ENCODE results near the gene KLF13. TPM values are rescaled to one million over a fixed set of nuclear protein-coding genes. Genes with fewer than 3 reads are reported as not detected.

KLF13 gene
- total RNA-seq, 1 experiment from 2014 or later = 60.1 TPM

GRCh38 chr15:31362886-31363285, 36.3 kb downstream of the KLF13 start:
- no TSS peak for BruUV-seq (replicated peaks)
- CTCF ChIA-PET = no interaction called here
- H3K4me2 ChIP-seq (ENCODE audit: low read length) = no peak overlapping the region
- H3K27ac ChIP-seq (ENCODE audit: low read depth, low read length) = no peak overlapping the region
- no peaks in the 10 kb centered on the region for H3K9me2 ChIP-seq (ENCODE audit: insufficient read depth)
- no peaks in the 10 kb centered on the region for H3K9me3 ChIP-seq (ENCODE audit: control insufficient read depth in 1 of 2, insufficient read depth in 1 of 2, low read depth in 1 of 2, low read length in 2 of 2)
- H4K20me1 ChIP-seq (ENCODE audit: insufficient read depth) = no peaks in the 10 kb centered on the region; the same call in 1 of the 2 replicates
- intact Hi-C loops (cut with micrococcal nuclease) = loop anchor here (10.0 kb wide), 1 partner anchor 122 kb away; no protein-coding TSS in a partner anchor
- no peaks in the 10 kb centered on the region for H3K36me3 ChIP-seq (ENCODE audit: control insufficient read depth in 1 of 2, insufficient read depth in 2 of 2, low read length in 2 of 2)
- H3K79me2 ChIP-seq (ENCODE audit: insufficient read depth, low read length) = peaks cover 37% of the 10 kb centered on the region
- no peak overlapping the region for H3K9ac ChIP-seq (ENCODE audit: low read length)
- POLR2A ChIA-PET = no interaction called here
- peaks cover 3 to 7% of the 10 kb centered on the region in 2 experiments; a peak in 2 of 4 replicates for H3K4me1 ChIP-seq (ENCODE audit: control insufficient read depth in 1 of 2, insufficient read depth in 2 of 2, low read length in 2 of 2)
- H3K4me3 ChIP-seq (replicated peaks in 1 of 2; ENCODE audit: low read depth in 1 of 2, low read length in 2 of 2) = no peak overlapping the region
- no peak for TF ChIP-seq SP1 (IDR thresholded peaks at IDR 0.05; ENCODE audit: low read depth)
- no peak for TF ChIP-seq RAD21 (IDR thresholded peaks at IDR 0.05; ENCODE audit: low read depth)
- TF ChIP-seq MAX (IDR thresholded peaks at IDR 0.05) = no peak
- TF ChIP-seq CTCF (IDR thresholded peaks at IDR 0.05 in 2 of 3, conservative IDR thresholded peaks at IDR 0.05 in 1 of 3; ENCODE audit: borderline replicate concordance in 1 of 3, insufficient read depth in 1 of 3, low read depth in 2 of 3, low read length in 2 of 3) = no peak
- TF ChIP-seq SRF (IDR thresholded peaks at IDR 0.05; ENCODE audit: low read depth) = no peak
- TF ChIP-seq TCF7L2 (IDR thresholded peaks at IDR 0.05; ENCODE audit: borderline replicate concordance, extremely low read depth, insufficient read depth, insufficient read length) = no peak
- TF ChIP-seq ELF1 (IDR thresholded peaks at IDR 0.05; ENCODE audit: borderline replicate concordance, low read depth) = no peak
- TF ChIP-seq EGR1 (IDR thresholded peaks at IDR 0.05; ENCODE audit: low read depth) = no peak
- TF ChIP-seq EZH2phosphoT487 (IDR thresholded peaks at IDR 0.05; ENCODE audit: borderline replicate concordance) = no peak
- no peak for TF ChIP-seq CEBPB (IDR thresholded peaks at IDR 0.05; ENCODE audit: low read depth)
- TF ChIP-seq ATF3 (IDR thresholded peaks at IDR 0.05) = no peak
- no peak for TF ChIP-seq ZNF274 (IDR thresholded peaks at IDR 0.05; ENCODE audit: low read depth, low read length)
- no peak for TF ChIP-seq SIN3A (IDR thresholded peaks at IDR 0.05; ENCODE audit: low read depth)
- no peak for TF ChIP-seq ZFX (IDR thresholded peaks at IDR 0.05)
- no peak for TF ChIP-seq YY1 (IDR thresholded peaks at IDR 0.05; ENCODE audit: extremely low read depth, insufficient replicate concordance, low read depth, low read length)
- TF ChIP-seq ZBTB33 (IDR thresholded peaks at IDR 0.05; ENCODE audit: extremely low read depth, insufficient replicate concordance, low read length) = no peak
- ATAC-seq (no peak), DNase-seq (ENCODE audit: low read depth, low spot score) (no peak)
- RAD21 ChIA-PET (ENCODE audit: low non-redundant PET in 1 of 2, low total read pairs in 2 of 2, uncharacterized antibody in 2 of 2, unreplicated experiment in 2 of 2) = no interaction called here
- H3K27me3 ChIP-seq (ENCODE audit: insufficient read depth, low read length) = no peaks in the 10 kb centered on the region
- H2AFZ ChIP-seq (ENCODE audit: low read depth, low read length, poor library complexity, severe bottlenecking) = no peak overlapping the region

Data from HCT116 (cell line).